HG03103 (cell line): Measurements from ENCODE around the gene HACD2.
"Not testable (repeated sequence)": the region's sequence is repeated elsewhere in the genome, so short reads cannot be mapped to it uniquely, and the experiment has no call there.

Experiments
- ATAC-seq: cut with Tn5 transposase; IDR thresholded peaks from one replicate; pipeline ENCODE4 v1.9.1; 2021; ENCODE audit warnings: low read depth; ENCODE audit not compliant: unreplicated experiment

Gene HACD2

DNA sequence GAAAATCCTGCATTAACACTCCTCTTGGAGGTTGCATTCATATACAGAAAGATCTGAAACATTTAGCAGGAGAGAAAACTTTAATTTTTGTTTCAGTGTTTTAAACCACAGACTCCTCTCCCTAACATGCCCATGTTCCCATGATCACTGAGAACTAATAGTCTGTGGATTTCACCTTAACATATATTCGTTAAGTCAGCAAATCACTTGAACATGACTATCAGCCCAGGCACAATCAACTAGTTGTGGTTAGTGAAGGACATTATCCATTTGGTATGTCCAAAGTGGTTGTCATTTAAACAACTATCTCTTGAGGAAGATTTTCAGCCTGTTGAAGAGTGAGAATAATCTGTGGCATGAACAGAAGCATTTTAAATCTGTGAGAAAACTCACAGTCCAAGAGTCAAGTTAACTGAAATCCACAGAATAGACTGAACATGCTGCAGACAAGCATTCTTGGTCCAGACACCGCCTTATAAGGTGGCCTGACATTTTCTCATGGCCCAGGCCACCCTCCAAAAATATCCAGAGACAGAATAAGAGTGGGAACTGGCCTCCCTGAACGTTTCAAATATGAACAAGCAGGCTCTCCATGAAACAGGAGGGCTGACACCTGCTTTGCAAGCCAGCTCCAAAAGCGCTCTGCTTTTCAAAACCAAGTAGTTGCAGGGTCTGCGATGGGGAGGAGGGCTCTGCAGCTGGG lies 96.1 kb downstream of the HACD2 start:
- ATAC-seq = no peak

DNA sequence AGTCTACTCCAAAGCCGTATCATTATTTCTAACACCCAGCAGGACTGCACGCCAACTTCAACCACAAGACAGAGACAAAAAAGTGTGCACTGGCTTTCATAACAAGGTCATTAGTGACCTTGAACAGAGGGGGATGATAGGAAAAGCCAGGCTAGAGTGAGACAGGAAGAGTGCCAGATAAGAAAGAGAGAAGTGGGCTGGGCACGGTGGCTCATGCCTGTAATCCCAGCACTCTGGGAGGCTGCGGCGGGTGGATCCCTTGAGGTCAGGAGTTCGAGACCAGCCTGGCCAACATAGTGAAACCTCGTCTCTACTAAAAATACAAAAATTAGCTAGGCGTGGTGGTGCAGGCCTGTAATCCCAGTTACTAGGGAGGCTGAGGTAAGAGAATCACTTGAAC lies 97.8 kb downstream of the HACD2 start:
- ATAC-seq = not testable (repeated sequence)

DNA sequence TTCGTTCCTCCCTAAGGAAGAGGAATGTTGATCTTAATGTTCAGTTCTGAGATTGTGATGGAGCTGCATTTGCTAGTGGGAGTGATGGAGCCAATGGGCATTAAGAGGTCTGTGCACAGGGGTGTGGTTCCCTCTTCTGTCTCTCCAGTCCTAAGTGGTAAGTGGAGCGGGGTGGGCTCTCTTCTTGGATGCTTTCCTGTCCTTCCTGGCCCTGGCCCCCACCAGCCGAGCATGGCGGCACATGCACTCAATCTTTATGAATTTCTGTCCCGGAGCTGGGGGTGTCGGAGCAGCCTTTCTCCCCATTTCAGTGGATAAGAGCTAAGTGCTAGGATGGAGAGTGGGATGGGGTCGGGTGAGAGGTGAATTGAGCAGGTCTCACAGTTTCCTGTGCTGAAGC lies 98.4 kb downstream of the HACD2 start:
- no peak for ATAC-seq

DNA sequence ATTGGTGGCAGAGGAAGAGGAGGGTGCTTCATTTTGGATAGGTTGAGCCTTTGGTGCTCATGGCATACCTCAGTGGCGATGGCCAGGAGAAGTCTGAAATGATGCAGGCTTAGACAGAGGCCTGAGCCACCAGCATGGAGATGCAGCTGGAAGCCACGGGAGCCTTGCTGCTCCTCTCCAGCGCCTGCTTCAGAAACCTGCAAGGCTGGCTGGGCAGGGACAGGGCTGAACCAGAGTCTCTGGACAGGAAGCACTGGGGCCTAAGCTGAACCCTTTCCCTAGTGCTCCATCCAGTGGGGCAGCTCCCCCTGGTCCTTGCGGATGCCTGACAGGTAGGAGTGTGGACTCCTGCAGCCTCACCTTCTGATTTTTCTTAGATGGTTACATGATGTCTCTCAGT lies 99.3 kb downstream of the HACD2 start:
- no peak for ATAC-seq

DNA sequence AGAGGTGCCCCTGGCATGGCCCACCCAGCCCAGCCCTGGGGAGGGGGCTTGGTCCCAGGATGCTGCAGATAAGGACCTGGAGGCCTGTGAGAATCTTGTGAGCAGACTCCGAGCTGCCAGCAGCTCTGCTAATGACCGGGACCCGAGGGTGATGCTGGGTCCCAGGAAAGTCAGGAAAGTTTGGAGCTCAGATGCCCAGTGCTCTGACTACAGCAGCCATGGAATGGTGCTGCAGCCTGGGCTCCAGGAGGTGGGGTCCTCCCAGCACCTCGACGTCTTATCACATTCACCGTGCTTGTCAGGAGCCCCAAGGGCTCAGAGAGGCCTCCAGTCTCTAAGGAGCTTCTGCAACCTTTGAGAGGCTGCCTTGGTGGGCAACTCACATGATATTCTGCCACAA lies 101.7 kb downstream of the HACD2 start:
- no peak for ATAC-seq

DNA sequence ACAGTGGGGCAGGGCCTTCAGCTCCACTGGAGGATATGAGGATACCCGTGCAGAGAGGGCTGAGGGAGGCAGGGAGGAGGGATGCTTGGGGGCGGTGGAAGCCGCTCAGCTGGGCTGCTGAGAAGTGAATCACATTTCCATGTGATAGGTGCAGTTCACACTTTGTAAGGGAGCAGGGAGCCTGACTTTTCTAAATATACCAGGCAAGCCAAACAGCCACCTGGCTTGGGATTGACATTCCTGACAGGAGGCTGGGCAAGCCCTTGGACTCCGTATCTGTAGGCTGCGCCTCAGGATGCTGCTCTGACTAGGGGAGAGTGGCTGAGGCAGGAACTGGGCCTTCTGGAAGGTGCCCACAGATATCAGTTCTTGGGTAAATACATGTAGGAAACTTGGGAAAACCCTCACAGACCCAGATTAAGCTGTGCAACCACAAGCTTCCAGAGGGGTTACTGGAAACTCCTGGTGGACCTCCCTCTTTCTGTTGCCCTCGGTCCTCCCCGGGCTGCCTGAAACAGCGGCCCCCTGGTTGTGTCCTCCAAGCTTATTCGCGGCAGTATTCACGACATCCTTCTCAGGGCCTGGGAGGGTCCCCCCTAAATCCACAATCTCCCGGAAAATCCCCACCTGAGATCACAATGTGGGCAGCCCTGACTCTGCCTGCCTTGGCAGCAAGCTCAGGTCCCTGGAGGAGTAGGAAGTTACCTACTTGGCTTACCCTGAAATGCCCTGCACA lies 103.0 kb downstream of the HACD2 start:
- ATAC-seq = no peak

DNA sequence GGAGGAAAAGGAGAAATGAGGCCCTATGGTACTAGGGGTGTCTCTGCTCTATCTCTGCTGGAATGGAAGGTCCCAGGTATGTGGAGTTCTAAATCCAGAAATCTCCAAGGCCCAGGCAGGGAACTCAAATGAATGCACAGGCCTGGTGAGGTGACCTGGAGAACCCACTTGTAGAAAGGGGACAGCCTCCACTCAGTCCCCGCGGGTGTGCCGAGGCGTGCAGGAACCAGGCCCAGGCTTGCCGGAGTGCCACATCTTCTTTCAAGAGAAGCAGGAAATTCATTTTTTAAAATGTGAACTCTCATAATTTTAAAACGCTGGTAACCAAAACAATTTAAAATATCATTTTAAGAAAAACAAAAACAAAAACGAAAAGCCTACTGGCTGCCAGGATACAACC lies 103.8 kb downstream of the HACD2 start:
- no peak for ATAC-seq

DNA sequence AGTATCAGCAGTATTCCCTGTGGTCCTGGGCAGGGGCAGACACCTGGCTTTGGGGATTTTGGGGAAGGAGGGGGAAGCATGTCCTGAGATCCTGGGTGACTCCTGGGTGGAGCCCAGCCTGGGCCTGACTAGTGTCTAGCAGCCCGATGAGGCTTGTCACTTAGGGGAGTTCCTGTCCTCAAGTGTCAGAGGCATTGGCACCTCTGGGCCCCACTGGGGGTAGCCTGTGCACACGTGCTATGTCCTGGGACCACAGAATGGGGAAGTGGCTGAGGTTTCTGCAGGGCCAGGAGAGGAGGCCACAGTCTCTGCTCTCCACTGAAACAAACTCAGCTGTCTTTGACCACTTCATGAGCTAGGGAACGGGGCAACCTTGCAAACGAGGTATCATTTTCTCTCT lies 104.4 kb downstream of the HACD2 start:
- ATAC-seq = peak; percentile 61

DNA sequence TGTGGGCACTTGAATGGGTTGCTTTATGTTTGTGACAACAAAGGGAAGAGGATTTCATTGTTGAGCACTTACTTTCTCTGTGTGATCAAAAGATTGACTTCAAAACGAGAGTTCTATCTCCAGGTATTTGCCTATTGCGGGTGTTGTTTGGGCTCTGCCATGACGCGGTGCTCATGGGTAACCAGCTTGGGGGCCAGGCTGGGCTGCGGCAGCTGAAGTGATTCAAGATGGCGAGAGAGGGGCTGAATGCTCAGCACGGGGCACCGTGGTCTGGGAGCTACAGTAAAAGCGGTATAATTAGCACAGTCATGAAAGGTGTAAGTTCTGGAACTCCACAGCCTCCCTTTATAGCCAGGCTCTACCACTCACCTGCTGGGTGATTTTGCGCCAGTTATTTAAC lies 105.0 kb downstream of the HACD2 start:
- ATAC-seq = no peak

DNA sequence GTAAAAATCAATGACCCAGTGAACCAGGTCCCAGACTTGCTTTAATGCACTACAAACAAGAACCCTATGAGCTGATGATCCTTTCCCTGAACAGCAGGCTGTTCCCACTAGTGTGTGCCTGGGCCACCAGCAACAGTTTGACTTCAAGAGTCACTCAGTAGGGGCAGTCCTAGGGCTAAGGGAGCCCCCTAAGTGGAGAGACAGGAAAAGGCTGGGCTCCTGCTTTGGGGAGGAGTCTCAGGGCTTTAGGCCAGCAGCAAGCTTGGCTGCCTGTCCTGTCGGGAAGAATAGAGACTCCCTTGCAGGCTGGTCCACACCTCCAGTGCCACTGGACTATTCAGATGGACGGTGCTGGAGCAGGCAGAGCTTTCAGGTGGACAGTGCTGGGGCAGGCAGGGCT lies 106.5 kb downstream of the HACD2 start:
- ATAC-seq = no peak

DNA sequence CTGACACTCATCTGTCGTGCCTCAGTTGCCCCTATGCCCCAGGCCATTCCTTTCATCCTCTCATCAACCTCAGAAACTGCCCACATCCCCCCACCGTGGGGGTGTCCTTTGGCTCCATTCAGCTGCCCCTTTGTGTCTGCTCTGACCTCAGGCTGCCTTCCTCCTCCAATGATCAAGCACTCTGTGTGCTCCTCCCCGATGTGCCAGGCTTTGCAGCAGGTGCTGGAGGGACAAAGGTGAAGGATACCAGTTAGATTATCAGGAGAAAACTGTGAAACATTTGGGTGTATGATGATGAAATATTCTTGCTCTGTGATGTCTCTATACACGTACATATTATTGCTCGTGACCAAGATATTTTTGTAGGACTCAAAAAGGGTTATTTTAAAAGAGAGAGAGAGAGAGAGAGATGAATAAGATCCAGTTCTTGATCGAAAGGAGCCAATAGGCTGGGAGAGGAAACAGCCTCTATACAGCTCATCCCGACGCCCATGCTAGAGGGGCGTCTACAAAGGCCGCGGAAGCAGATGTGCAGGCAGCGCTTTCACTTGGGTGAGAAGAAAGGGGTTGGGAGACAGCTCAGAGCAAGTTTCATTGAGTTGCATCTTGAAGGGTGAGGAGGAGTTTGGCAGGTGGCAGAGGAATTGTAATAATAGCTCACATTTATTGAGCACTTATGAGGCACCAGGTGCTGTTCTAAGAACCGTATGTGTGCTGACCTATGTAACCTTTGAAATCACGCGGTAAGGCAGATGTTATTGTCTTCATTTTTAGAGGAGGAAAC lies 107.7 kb downstream of the HACD2 start:
- ATAC-seq = no peak

DNA sequence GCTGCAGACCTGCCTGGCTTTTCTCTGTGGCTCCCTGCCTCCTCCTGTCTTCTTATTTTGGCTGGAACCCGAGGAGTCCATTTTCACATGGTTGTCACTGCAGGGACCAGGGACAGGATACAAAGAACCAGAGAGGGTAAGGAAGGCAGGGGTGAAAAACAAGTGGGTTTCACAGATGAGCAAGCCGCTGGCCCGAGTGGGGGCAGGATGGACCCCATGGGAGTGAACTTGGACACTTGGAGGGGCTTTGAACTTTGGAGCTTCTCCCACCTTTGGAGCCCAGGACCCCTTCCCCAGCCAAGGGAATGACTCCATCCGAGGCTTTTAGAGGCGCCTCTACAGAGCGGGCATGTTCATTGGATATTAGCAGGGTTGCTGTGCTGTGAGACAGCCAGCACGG lies 109.1 kb downstream of the HACD2 start:
- ATAC-seq = no peak

DNA sequence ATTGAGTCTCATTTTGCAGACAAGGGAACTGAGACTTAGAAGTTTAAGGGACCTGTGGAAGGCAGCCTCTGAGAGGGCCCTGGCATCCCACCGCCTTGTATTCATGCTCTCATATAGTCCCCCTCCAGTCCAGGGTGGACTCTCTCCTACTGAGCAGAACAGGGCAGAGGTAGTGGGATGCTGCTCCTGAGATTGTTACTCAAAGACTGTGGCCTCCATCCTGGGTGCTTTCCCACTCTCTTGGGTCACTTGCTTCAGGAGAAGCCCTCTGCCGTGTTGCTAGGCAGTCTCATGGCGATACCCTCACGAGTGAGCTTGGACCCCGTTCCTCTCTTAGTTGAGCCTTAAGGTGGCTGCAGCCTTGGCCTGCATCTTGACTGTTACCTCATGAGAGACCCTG lies 113.7 kb downstream of the HACD2 start:
- no peak for ATAC-seq

DNA sequence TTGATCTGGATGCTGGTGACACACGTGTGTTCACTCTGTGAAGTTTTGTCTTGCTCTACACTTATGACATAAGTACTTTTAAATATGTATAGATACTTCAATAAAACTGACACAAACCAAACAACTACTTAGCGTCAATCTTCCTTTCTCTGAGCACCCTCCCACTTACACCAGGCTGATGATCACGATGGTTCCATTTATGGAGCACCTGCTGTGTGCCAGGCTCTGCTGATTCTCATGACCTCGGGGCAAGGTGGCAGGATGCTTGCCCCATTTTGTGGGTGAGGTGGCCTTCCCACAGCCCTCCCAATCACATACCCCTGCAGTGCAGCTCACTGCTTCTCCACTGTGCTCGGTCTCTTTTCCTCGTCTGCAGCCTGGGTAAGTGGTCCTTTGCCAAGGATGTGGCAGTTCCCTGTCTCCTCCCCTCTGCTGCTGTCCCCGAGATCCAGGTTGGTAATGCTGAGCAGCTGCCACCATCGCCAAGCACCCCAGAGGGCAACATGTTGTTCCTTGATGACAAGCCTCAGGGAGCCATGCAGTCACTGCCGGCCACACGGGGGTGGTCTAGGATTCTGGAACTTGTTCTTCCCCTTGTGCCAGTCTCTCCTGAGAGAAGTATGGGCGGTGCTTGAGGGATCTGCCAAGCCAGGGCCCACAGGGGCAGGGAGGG lies 115.4 kb downstream of the HACD2 start:
- ATAC-seq = no peak

DNA sequence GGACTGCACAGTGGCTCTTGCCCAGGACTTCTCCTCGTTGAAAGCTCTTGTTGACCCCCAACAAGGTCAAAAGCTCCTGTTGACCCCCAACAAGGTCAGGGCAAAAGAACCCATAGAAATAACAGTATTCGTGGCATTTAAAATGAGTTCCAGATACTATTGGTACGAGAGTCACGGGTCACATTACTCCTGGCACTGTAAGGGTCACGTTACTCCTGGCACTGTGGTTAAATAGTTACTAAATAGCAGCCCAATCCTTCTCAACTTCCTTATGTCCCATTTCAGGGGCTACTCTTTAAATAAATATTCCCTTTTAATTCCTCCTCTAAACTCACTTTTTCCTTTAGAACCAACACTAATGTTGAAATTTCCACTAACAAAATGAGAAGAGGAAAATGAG lies 117.8 kb downstream of the HACD2 start:
- no peak for ATAC-seq

DNA sequence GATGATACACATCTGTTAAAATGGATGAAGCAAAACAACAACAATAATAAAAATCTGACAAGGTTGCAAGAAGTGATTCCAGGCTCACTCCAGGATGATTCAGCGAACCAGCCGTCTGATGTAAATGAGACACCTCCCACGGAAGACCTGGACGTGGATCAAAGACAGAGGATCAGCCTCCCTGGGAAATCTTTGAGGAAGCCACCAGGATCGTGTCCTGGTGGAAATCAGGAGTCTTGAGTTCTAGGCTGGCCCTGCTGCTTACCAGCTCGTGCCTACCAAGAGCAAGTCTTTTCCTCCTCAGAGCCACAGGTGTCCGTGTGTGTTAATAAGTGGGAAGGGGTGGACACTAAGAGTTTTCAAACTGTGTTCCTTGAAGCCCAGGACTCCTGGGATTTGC lies 120.6 kb downstream of the HACD2 start:
- ATAC-seq = no peak

DNA sequence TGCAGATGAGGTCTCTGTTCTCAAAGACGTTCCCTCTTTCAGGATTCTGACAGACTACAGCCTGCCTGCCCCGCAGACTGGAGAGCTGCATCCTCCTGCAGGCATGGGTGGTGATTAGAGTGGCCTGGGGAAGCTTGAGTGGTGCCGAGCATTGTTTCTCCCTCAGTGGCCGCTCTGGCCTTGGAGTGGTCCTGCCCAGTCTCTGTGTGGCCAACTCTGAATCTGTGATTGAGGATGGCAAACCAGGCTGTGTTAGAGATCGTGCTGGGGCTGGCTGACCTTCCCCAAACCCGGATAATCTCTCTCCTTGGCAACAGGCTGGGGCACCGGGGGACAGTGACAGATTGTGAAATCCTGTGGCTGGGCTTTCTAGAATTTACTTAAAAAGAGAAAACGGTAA lies 125.0 kb downstream of the HACD2 start:
- no peak for ATAC-seq

DNA sequence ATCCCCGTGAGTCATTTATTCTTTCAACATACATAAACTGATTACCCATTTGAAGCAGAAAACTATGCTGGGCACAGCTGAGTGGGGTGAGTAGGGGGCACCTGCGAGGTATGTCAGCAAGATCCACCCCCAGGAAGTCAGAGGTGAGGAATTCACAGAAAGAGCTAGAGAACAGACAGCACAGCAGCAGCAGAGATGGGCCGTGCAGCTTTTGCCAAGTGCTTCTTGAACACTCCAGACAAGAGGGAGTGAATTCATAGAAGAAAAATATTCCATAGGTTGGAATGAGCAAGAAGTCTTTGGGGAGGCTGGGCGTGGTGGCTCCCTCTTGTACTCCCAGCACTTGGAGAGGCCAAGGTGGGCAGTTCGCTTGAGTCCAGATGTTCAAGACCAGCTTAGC lies 126.6 kb downstream of the HACD2 start:
- ATAC-seq = no peak

DNA sequence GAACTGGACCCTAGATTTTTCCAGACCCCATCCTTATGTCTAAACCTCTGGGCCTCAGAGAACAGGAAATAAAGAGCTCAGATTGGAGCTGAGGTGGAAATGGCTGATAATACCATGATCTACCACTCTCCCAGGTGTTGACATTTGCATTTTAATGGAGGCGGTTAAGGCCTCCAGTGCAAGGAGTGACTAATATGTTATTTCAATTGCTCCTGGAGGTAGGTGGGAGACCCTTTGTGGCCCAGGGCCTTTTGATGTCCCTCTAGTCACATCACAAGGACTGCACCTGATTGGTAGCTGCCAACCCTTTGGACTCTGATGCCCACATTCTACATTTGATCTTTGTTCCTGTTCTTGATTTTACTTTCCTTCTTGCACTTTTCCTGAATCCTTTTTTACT lies 127.0 kb downstream of the HACD2 start:
- no peak for ATAC-seq

DNA sequence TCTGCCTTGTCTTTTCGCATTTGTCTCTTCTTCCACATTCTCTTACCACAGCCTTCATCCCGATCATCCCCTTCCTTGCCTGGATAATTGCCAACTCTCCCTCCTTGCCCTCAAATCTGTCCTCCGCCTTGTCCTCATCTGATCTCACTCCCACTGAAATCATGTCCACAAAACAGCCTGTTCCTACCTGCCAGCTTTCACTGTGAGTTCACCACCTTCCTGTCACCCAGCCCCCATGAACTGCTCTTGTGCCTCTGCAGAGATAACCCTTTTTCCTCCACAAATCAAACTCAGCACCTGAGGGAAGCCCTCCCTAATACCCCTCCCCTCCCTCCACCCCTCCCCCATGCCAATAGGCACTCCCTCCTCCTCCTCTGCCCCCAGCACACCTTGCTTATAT lies 131.2 kb downstream of the HACD2 start:
- ATAC-seq = no peak

DNA sequence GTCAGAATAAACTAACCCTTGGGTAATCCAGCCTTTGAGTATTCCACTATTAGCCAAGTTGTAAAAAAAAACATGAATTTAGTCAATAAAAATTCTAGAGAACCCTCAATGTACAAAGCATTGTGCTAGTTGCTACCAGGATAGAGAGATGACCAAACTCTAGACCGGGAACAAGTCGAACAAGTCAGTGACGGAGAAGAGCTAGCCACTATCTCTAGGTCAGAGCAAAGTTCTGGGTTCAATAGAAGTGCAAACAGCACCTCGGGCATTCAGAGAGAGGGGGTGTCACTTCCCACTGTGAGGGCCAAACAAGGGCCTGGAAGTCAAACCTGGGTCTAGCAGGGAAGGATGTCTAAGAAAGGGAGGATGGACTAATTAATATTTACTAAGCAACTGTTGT lies 133.7 kb downstream of the HACD2 start:
- no peak for ATAC-seq
